NCI-H82 treated with DMSO at 0.1 percent for 48 hours (cell line): Measurements from ENCODE around the gene LPAR2.

Experiments
- DNase-seq: peaks from one replicate; lab custom pipeline; 2025; ENCODE audit not compliant: unreplicated experiment; lab: John Stamatoyannopoulos, UW

The LPAR2 gene

DNA sequence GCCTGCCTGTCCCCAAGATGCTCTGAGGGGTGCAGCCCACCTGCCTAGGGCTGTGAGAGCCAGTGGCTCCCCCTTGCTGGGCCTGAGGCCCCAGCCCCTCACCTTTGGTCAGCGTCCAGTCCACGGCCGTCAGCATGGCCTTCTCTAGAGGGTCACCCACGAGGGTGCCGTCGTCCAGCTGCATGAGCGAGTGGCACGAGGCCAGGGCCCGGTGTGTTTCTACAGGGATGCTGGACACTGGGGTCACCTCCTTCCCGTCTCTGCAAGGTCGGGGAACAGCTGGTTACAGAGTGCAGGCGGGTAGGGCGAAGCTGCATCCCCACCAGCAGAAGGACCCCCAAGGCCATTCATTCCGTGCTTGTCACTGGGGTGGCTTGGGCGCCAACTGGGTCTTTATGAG is 26.4 kb upstream of the LPAR2 start:
- no peak for DNase-seq

DNA sequence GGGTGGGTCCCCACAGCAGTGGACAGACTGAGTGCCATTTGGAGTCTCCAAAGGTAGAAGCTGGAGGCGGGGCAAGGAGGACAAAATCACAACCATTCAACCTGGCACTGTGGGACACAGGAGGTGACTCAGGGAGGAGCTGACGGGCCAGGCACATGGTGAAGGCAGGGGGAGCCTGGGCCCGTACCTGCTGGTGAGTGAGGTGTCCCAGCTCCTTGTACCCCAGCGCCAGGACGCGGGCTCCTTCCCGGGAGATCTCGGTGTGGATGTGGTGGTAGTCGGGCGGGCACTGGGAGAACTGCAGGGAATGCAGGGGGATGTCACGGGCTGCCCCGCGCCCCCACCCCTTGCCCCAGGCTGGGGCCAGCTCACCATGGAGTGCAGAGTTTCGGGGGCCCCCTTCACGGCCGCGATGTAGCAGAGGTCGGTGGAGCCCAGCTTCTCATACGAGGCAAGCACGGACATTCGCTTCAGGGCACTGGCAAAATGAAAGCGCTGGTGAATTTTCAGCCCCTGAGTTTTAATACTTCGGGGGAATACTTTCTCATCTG is 25.7 kb upstream of the LPAR2 start:
- DNase-seq: no peak

DNA sequence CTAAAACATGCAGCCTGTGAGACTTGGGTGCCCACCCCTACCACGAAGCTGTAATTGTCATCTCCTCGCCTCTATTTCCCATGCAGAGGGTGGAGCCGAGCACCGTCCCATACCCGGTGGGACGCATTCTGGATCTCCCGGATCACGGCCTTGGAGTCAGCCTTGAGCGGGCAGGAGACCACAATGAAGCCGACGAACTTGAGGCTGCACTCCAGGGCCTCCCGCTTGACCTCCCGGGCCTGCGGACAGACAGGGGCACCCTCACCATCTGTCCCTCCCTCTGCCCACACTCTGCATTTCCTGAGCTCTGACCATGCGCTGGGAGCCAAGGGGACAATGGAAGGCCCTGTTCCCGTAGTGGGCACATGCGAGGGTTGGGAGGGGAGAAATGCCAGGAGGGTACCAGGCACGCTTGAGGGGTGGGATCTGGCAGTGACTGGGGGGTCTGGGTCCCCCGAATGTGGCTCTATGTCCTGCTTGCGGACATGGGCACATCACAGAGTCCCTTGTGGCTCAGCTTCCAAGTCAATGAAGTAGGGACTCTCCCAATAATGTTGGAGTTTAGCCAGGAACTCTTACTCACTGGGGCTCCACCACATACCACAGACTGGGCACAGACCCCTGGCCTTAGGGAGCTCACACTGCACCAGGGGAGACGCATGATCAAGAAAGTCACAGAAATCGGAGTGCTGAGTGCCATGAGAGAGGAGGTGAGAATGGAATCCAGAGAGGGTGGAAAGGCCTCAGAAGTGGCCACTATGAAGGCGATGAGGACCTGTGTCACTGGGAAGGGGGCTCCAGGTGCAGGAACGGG is 24.7 kb upstream of the LPAR2 start:
- no peak for DNase-seq

DNA sequence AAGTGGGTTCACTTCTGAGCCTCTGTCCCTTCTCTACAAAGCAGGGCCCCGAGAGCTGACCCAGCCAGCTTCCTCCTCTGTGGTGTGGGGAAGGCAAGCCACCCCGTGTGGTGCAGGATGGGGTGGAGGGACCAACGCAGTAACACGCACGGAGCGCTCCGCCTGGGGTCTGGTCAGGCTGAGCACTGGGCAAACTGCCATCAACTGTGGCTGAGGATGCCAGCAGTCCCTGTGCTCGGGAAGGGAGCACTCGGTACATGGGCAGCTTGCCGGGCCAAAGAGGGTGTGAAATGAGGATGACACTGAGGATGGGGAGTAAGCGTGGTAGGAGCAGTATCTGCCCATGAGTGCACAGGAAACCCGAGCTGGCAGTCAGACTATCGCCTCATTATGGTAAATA is 23.1 kb upstream of the LPAR2 start:
- DNase-seq: no peak

DNA sequence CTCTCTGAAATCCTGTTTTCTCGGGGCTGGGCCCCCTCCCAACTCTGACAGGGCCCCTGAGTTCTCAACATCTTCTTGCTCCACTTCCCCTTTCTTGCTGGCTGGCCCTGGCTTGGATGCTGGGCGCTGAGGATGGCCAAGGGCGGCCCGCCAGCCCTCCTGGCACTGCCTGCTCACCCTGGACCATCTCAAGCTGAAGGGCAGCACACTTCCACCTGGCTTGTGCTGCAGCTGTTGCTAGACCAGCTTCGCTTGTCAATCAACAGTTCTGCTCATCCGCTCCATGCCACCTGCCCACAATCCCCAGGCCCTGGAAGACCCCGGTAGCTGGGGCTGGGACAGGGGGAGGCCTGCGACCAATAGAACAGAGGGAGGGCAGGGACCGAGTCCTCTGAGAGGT is 22.3 kb upstream of the LPAR2 start:
- no peak for DNase-seq

DNA sequence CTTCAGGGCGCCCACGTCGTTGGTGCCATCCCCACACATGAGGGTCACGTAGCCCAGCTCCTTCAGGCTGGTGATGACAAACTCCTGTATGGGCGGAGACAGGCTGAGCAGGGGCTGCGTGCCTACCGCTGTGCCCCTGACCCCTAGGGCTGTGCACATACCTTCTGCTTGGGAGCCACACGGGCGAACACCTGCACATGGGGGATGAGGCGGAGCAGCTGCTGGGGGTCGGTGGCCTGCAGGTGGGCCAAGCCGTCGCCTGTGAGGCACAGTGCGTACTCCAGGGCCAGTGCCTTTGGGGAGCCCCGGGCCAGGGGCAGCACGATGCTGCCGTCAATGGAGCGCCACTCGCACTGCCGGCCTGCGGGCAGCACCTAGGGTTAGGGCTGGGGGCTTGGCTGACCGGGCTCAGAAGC is 21.6 kb upstream of the LPAR2 start:
- no peak for DNase-seq

DNA sequence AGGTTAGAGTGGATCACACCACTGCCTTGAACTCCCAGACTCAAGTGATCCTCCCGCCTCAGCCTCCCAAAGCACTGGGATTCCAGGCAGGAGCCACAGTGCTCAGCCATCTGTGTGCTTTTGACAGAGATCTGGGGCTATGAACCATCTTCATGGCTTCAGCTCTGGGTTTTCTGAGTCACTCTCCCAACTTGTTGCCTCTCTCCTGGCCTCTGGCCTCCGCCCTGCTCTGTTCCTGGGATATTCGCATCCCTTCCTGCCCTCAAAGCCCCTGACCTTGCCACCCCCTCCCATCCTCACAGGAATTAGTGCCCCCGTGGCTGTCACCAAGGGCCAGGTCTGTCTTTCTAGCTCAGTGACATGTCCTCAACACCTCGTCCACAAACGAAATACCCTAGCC is 21.1 kb upstream of the LPAR2 start:
- no peak for DNase-seq

DNA sequence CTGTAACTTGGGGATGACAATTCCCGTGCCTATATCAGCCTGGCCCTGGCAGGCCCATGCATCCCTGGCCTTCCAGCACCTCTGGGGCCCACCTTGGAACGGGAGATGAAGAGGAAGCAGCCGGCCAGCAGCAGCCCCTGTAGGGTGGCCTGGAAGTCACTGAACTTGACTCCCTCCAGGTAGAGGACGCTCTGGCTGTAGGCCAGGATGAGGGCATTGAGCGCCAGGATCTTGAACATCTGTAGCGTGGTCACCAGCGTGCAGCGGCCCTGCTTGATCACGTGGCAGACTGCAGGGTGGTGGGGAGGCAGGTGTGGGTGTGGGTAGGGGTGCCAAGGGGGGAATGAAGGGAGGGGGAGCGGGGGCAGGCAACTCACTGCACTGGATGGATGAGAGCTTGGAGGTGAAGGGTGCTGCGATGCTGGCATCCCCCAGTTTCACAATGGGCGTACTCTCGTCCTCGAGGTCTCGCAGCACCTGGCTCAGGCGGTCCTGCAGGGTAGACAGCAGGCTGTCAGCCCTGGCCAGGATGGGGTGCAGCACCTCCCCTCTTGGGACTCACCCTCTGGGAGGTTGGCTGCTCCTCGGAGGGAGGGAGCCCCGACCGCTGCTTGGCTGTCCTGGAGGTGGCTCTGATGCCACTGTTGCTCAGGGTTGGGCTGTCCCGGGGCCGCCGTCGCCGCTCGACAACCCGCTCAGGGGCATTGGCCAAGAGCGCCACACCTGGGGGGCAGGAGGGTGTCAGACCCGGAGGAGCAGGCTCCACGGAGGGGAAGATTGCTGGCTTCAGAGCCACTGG is 19.2 kb upstream of the LPAR2 start:
- no peak for DNase-seq

DNA sequence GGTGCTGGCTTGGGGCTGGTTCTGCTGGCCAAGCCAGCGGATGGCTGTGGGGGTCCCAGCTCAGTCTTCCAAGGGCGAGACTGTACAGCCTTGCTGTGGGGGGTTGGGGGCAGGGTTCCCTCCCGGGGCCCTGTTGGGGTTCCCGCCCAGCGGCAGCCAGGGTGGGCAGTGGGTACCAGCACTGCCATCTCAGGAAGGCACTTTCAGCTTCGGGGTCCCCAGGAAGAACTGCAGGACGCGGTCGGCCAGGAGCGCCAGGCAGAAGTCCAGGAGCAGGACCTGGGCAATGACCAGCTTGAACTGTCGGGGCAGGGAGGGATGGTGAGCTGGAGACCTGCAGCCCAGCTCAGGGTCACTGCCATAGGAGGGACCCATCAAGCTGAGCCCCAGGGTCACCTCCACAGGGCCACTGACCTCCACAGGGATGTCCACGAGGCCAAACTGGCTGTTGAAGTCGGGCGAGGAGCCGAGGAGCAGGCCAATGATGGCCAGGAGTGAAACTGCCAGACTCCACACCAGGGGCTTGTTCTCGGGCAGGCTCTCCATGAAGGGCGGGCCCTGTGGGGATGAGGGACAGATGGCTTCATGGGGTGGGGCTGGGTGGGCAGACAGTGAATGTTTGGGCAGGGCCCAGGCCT is 17.3 kb upstream of the LPAR2 start:
- no peak for DNase-seq

DNA sequence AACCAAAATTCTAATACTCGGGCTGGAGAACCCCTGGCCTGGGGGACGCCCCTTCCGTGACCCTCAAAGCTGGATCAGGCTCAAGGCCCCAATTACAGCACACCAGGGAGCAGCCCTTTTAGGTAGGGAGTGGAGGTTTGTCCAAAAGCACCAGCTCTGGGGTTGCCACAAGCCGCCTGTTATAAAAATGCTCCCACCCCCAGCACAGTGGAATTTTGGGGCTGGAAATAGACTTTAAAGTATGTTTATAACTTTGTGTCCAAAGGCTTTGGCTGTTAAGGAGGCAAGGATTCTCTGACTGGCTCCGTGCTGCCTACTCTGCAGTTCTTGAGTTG is 16.0 kb upstream of the LPAR2 start:
- DNase-seq: no peak

DNA sequence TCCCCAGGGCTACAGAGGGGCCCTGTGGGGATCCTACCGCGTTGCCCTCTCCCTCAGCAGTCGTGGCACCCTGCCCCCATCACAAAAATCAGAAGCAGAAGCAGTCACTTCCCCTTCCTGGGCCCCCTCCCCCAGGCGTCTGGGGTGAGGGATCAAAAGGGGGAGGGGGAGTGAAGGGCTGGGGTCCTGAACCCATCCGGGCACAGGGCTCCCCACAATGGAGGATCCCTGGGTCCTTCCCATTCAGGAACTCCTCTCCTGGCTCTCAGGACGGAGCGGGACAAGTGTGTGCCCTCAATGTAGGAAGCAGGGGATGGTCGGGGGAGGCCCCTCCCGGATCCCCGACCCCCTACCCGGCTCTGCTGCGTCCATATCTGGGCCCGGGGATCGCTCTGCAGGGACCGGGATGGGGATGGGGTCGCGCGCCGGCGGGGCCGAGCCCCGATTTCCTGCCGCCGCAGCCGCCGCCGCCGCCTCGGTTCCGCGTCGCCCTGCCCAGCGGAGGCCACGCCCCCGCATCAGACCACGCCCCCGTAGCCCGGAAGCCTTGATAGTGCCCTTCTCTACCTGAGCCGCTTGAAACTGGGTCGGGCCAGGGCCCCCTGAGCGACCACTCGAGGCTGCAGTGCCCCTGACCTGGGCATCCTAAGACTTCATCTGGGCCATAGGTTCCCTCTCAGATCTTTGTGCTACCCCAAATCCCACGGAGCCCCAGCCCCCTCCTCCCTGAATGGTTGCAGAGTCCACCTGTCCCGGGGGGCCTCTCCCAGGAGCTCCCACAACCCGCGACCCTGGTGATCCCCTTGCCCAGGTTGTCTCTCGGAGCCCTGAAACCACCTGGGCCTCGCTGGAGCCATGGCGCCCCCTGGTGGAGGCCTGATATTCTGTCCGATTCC is 15.4 kb upstream of the LPAR2 start, which contains the start of gene GMIP:
GMIP (minus strand) TSS at position 500 of the 896 bp plus-strand sequence; CDS start at position 372, 128 bp downstream.
- DNase-seq: peak; percentile 56

DNA sequence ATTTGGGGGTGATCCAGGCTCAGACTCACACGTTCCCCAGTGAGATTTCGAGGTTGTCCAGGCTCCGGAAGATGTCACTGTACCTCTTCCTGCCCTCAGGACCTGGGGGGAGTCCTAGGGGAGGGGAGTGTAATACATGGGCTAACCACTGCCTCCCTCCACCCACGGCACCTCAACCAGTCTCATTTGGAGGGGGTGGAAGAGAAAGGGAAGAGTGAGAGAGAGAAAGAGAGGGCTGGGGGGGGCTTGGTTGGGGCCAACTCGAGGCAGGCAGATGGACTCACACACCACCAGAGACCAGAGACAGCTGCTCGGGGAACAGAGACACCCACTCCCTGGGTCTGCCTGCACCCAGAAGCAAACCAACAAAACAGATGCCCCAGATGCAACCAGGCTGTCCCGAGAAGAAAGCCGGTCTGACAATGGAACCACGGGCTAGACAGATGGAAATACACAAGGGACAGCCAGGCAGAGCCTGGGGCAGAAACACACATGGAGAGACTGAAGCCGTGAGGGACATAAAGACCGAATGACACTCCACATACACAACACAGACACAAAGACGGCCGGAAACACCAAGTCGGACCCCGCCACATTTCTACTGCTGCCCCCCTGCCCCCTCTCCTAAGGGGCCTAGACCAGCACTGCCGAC is 14.6 kb upstream of the LPAR2 start:
- DNase-seq: no peak

DNA sequence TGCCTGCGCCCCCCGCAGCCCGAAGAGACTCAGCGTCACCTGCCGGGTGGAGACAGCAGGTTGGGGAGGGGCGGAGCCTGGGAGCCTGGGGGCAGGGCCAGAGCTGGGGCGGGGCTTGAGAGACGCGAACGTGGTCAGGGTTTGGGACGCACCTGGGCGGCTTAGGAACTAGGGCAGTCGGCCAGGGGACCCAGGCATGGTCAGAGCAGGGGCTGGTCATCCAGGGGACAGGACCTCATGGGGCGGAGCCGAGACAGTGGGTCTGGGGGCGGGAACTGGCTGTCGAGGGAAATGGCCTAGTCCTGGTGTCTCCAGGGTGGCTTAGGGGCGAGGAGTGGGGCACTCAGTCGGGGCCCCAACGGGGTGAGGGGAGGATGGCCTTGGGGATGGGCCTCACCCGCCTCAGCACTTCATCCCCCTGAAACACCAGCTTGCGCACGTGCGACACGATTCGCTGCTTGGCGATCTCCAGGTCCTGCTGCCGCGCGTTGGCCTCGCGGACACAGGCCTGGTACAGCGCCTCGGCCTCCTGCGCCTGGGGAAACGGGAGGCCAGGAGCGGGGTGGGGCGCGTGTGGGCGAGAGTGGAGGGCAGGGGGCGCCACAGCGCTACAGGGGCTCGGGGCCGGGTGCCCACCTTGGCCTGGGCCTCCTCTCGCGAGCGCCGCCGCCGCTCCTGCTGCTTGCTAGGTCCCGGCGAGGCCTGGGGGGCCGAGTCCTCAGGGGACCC is 9.7 kb upstream of the LPAR2 start:
- DNase-seq: no peak

DNA sequence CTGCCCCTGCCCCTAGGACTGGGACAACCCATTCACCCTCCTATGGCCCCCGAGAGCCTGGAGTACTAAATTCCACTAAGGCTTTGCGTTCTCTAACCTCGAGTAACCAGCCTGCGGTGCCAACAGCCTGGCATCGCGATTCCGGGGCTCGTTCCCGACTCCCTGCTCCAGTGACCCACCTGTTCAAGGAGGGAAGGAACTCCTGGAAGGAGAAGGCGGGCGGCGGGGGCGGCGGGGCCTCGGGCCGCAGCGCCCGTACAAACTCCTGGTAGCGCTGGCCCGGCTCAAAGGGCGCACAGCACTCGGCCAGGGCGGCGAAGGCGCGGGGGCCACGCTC is 9.1 kb upstream of the LPAR2 start:
- DNase-seq: no peak

DNA sequence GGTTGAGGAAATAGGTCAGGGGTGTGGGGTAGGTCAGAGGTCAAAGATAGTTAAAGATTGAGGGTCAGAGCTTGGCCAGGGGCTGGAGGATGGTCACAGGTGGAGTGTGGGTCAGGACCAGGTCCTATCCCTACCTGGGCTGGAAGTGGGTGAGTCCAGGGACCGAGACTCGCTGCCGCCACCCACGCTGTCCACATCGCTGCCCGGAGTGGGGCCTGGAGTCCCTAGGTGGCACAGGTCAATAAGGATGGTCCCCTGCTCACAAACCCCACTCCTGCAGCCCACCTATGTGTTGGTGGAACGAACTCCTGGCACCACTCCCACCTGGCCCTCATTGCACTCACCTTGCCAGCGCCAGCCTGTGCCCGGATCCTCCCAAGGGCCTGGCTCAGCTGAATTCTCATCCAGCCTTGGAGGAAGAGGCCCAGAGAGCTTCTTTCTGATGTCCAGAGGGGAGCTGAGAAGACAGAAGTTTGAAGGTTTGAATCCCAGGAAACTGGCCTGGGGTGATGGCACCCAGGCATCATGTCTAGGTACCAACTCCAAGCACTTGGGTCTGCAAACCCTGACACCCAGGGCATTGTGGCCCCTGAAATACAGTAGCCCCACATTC is 8.7 kb upstream of the LPAR2 start:
- no peak for DNase-seq

DNA sequence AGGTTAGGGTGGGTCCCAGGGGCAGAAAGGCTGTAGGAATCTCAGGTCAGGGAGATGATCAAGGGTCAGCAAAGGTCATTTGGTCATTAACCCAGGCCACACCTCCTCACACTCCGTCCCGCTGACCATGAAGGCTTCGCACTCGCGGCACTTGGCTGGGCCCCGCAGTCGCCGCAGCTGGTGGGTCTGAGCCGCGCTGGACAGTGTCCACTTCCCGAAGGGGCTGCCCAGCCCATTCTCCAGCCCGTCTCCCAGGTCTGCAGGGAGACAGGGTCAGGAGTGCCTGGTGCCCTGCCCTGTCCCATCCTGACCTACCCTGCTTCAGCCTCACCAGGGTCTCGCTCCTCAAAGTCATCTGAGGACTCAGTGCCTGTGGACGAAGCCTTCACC is 7.3 kb upstream of the LPAR2 start:
- DNase-seq: no peak

DNA sequence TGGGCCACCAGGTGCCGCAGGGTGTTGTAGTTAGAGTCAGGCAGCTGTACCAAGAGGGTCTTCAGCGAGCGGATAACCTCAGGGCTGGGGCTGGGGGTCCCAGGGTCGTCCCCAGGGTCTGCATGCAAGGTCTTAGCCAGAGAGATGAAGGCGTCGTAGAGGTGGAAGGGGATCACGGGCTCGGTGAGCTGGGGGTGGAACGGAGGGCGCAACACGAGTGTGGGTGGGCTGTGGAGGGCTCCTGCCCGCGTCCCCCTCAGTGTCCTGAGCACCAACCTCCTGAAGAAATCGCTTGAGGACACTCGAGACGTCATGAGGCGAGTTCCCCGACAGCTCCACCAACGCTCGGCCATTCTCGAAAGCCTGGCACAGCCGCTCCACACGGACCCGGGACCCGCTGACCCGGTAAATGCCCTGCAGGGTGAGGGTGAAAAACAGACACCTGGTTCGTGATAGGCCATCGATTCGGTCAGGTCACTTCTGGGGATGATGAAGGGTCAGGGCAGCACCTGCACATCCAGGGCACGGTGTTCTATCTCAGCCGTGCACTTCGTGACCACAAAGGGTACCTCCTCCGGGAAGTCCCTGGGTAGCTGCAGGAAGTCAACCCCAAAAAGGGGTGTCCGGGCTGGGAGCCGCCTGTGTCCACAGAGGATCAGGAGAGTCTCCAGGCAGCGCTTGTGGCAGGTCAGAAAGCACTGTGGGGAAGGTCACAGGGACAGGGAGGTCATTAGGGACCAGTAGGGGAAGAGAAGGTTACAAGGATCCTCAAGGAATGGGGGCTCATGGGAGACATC is 6.7 kb upstream of the LPAR2 start:
- no peak for DNase-seq

DNA sequence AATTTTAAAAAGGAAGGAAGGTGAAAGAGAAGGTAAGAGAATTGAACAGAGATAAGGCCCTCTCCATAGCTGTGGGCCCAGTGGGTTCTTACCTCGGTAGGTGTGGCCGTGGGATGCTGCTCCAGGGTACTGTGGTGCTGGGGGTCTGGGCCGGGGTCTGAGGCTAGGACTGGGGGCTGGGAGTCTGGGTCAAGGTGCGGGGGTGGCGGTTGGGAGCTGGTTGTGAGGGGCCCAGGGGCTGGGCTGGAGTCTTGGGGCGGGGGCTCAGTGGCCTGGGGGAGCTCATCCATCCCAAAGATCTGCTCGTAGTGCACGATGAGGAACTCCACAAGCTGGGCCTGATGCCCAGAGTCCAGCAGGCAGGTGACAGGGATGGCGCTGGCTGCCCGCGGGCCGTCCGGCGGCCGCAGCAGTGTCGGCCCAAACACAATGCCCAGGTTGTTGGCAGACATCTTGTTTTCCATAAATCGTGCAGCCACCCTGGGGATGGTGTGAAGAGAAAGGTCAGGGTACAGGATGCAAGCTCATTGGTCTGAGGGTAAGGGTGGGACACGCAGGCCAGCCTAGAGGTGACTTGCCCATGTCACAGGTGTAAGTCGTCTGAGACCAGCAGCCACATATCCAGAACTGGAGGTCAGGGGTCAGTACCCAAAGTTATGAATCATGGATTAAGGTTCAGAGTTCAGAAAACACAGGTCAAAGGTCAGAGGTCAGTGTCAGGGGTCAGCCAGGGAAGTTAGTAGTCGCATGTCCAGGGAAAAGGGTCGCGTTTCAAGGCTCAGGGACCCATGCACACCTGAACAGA is 5.9 kb upstream of the LPAR2 start:
- DNase-seq: no peak
